ENCODE data around the gene FAM53B.
A peak's percentile ranks its signal among the peaks of the same experiment; 100 is the strongest.

Gene FAM53B

DNA sequence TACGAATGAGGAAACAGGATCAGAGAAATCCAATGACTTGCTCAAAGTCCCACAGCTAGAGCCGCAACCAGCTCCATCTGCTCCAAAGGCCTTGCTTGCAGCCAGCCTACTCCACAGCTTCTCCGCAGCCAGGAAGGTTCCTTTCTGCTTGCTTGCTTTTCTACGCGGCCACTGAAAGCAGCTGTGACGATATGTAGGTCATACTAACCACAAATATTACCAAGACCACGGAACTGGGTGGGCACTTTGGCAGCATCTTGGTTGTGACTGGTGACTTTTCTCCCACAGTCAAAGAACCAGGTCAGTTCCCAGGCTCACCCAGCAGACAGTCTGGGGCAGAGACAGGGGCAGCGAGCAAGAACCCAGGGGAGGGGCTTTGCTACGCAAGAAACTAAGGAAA is 86.4 kb downstream of the FAM53B start:
- DNase-seq: no peak

DNA sequence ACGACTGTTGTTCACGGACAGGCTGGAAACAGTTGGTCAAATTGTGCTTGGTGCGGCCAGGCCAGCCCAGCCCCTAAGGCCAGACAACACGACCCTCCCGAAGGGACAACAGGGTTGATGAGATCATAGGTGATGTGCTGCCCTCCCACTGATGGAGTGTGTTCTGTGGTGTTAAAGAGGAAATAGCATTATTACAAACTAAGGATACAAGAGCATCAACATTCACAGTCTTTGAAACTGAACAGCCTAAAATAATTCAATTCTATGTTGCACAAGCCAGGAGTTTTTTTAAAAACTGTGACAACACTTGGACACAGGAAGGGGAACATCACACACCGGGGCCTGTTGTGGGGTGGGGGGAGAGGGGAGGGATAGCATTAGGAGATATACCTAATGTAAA is 87.6 kb downstream of the FAM53B start:
- DNase-seq: no peak

DNA sequence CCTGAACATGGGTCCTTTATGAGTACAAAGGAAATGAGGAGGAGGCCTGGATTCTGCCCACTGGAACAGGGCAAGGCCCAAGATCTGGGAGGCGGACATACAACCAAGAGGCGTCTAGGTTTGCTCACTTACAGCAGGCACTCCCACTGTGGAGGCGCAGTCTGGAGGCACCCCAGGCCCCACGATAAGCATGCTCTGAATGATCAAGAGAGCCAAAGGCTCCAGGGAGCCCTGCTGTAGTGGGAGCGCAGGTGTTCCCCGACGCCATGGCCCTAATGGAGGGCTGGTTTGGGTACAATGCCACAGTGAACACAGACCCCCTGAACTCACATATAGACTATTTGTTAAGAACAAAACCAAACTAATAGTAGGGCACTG is 88.1 kb downstream of the FAM53B start:
- DNase-seq: no peak

DNA sequence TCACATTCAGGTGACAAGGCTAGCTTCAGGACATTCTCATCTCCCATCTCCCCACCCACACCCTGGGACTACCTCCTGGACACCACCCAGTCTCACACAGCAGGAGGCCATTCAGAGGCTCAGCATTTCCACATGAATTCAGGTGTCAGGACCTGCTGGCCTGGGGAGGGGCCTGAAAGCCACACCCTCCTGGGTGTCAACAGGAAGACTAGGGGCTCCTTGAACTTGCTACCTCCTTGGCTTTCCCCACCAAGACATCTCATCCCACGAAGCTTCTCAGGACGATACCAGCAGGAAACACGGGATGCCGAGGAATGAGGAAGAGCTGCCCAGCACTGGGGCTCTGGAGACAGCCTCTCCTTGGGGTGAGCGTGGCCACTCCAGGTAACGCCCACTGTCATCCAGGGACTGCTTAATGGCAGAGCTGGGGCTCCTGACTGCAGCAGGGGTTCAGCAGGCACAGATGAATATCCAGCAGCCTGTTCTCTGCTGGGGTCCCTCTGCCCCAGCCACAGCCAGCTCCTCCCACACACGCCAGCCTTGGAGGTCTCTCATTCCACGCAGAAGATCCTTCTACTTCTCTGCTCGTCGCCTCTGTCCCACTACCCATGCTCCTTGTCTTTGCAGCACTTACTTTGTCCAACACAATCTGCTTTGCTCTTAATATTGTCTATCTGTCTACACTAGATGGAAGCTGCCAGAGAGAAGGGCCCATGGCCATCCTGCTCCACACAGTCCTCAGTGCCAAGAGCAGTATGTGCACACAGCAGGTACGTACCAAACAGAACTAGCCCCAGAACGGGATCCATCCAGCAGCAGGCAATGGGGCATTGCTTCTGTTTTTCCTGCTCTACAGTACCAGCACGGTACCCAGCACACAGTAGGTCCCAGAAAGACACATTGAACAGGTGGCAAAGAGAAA is 88.7 kb downstream of the FAM53B start:
- DNase-seq: no peak

DNA sequence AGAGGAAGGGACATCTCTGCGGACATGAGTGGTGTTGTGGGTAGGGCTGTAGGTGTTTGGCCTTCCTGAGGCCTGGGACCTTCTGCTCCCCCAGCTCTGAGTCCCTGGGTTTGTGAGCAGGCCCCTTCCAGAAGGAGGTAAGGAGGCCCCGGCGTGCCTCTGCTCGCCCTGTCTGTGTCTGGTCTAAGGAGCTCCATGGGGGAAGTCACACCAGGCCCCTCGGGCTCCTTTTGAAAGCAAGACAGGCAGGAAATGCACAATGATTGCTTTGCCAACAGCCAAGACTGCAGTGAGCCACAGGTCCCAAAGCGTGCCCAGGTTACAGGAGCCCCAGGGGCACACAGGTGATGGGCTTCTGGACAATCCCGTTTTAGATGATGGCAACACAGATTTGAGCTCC is 89.5 kb downstream of the FAM53B start:
- no peak for DNase-seq

DNA sequence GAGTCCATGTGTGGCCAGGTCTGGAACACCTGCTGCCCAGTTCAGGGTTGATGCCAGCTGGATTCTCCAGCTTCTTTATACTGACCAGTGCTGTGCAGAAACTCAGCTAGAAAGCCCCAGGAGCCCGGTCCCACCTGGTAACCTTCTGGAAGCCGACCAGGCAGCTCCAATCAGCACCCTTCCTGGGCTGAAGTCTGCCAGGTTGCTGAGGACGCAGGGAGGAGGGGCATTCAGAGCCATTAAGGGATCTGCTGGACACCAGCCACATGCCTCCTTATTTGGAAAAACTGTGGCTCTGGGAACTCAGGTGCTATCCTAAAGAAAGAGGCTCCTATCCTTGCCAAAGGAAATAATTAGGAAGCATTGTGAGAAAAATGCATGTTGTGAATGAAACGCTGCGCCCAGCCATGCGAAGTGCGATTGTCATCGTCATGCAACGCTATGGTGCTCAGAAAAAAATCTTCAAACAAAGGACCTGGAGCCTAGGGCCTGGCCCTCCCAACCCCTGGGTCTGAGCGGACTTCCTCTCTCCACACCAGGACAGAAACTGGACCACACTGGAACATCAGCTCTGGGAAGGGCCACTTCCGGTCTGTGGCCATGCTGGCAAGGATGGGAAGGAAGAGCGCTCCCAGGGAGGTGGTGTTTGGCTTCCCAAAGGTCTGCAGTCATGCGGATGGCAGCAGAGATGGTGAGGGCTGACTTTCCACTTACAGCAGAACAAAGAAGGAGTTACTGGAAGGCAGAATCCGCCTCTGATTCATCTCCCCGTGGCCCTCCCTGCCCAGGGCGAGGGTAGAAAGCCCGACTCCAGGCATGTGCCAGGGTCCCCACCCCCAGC is 90.1 kb downstream of the FAM53B start:
- no peak for DNase-seq

DNA sequence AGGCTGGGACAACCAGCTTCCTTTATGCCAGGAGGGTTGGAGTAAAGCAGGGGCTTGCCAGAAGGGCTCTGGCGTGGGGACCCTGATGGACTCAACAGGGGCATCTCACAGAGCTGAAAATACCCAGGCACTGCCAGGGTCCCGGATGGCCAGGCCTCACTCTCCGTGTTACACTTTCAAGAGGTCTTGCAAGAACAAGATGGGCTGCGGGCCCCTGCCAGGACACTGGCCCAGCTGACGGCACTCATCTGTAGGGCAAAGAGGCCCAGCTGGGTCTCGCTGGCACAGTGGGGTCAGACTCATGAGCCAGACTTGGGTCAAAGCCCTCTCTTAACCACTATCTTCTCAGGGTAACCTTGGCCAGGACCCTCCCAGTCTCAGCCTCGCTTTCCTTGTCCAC is 90.9 kb downstream of the FAM53B start:
- no peak for DNase-seq

DNA sequence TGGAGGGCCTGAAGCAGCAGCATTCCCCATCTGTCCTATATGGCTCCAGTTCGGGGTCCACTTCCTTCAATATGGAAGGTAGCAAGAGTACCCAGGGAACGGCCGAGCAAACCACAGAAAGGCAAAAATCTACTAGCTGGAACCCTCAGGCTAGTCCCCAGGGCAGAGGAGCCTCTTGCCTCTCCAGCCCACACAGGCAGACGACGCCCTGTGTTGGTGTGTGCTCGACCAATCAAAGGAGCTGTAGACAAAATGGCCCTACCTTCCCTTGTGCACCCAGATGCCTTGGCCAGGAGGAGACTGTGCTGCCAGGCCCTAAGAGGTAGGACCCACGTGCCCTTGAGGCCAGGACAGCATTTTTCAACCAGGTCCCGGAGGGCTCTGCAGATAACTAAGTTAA is 91.5 kb downstream of the FAM53B start:
- DNase-seq: no peak

DNA sequence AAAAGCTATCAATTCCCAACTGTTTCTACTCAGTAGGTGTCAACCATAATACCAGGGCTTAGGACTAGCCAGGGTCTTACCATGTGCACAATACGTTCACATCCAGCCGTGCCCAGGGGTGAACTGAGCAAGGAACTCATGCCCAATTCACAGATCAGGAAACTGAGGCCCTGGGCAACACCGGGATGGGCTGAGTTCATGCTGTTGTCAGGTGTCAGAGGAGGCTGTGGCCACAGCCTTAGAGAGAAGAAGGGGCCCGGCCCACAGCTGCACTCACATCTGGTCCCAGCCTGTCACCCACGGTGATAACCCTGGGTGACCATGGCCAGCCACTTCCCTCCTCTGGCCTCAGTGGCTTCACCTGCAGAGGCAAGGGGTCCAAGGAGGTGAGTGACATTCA is 92.0 kb downstream of the FAM53B start:
- DNase-seq: no peak

DNA sequence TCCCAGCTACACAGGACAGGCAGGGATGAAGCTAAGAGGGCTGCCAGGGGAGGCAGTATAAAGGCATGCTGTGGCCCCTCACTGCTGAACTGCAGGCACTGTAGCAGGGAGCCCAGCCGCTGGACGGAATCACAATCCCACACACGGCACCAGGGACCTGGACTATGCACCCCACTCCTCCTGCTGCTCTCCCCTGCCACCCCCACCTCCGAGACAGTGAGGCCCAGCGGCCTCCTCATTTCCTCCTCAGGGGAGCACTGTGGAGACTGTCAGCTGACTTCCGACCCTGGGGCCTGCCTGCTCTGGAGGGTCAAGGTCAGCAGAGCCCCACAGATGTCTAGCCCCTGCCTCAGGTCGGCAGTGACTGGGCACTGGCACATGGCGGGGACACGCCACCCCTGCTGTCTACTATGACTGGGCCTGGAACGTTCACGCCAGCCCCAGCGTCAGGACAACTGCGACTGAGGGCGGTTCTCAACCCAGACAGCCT is 92.7 kb downstream of the FAM53B start:
- DNase-seq: no peak

DNA sequence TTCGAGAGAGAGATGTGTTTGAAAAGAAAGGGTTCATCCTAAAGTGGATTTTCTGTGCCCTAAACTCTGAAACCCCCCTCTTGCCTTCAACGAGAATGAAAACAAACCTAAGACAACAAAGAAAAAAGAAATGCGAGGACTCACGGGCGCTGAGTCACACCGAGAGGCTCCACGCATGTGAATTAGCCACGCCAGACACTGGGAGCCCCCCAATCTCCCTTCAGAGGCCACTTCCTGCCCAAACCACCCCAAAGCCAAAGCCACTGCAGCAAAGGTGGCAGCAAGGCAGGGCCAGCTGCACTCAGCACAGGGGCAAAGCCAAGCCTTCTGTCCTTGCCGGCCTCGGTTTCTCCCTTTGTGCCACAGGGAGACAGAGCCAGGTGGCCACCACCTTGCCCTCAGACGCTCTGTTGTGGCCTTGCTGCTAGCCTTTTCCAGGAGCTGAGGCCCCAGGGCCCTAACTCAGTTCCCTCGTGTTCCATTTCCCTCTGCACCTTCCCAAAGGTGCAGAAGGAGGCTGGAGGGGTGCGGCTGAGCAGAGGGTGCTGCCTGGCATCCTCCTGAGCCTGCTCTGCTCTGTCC is 93.3 kb downstream of the FAM53B start:
- no peak for DNase-seq

DNA sequence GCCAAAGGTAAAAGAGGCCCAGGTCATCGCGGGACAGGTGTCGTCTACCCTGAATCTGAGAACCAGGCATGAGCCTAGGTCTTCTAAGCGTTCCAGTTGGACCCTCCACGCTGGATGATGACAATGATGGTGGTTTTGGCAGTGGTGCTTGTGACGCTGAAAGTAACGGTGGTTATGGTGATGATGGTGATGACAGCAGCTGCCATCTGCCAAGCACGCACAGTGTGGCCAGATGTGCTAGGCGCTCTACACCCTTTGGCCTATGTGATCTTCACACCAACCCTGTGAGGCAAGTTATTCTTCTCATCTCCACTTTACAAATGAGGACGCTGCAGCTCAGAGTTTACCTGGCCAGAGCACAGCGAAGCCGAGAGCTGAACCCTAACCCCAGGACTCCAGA is 93.9 kb downstream of the FAM53B start:
- DNase-seq: no peak

DNA sequence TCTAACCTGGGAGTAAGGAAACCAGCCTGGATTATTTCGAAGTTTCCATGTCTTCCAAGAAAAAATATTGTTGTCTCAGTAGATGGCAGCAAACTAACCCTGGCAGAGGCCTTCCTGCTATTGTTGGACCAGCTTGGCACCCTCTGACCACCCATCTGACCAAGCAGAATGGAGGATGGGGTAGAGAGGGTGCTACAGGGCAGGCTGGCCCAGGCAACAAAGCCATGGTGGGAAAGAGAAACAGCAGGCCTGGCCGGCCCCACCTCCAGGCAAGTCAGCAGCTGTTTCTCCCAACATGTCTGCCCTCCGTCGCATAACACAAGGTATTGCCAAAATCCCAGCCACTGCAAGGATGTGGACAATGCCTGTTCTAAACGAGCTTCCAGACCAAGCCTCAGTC is 95.0 kb downstream of the FAM53B start:
- DNase-seq: no peak

DNA sequence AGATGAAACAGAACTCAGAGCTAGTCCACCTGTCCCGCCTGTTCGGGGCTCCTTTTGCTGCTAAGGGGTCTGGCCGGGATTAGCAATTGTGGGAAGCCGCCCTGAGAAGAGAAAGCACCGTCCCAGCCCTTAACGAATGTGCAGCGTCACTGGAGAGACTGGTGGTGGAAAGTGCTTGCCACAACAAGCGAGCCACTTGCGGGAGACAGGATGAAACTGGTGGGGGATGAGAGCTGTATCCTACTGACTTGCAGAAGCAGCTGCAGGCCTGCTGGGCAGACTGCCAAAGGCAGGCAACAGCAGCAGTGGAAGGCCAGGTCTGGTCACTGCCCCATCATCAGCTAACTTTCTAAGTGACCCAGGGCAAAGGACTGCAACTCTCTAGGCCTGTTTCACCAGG is 95.4 kb downstream of the FAM53B start:
- peak; percentile 19 for DNase-seq

DNA sequence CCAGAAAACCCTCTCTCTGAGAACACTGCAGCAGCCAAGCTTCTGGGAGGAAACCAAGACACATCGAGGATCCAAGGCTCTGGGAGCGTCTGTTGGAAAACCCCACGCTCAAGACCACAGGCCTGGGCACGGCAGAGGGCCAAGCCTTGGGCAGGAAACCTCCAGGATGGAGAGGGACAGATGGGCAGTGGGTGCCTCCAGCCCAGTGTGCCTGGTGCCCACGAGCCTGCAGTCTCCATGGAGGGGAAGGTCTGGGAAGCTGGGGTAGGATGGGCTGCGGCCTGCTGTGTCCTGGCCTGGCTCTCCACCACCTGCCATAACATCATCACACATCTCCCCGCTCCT is 96.1 kb downstream of the FAM53B start:
- DNase-seq: no peak

DNA sequence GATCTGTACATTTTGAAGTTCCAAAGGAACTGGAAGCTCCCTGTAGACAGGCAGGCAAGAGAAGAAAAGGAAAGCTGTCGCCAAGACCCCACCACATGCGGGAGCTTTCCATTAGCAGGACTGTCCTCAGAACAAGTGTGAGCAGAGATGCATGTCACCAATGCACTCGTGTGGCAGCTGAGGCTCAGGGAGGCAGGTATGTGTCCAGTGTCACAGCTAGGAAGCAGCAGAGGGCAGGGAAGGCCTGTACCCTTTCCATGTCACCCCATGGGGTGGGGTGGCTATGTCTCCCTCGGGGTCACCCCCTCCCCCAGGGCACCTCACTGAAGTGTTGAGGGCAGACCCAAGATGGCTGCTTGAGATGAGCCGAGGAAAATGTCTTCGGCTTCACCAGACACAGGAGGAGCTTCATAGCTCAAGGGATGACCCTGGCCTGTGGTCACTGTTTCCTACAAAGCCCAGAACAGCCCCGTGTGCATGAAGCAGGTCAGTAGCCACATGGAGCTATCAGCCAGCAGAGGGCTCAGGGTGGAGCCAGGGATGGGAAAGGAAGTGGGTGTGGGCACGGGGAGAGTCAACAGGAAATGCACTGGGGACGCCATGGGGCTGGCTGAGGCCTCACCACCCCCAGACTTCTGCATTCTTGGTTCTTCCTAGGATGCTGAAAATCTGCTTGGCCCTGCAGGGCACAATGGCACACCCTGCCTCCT is 96.6 kb downstream of the FAM53B start:
- no peak for DNase-seq

DNA sequence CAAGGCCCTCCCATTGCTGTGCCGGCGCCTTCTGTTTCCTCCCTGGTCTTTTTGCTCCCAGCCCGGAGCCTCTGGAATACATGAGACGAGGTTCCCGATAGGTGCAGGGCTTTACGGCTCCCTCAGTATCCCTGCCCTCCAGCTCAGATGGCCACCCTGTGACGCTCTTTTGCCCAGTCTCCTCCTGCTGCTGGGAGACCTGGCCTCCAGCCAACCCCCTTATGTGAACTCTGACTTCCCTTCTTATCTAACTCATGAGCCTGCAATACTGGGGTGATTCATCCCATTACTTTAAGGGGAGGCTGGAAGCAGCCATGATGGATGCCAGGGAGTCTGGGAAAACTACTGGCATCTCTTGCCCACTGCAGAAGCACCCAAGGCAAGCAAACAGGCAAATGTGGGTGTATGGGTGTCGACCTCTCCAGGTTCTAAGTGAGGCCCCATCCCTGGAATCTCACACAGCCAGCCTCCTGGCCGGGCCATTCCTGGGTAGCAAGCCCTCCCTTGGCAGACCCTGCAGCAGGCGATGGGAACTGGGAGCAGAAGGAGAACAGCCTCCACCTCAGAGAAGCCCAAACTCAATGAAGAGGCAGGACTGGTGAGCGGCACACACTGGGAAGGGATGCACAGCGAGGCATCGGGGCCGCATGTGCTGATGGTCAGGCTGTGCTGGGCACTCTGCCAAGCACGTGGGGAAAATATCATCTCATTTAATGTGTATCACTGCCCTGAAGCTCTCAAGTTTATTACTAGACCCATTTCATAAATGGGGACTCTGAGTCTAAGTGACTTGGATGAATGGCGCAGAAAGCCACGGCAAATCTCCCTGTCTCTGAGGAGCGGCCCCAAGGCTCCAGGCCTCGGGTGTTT is 97.5 kb downstream of the FAM53B start:
- peak; percentile 3 for DNase-seq

DNA sequence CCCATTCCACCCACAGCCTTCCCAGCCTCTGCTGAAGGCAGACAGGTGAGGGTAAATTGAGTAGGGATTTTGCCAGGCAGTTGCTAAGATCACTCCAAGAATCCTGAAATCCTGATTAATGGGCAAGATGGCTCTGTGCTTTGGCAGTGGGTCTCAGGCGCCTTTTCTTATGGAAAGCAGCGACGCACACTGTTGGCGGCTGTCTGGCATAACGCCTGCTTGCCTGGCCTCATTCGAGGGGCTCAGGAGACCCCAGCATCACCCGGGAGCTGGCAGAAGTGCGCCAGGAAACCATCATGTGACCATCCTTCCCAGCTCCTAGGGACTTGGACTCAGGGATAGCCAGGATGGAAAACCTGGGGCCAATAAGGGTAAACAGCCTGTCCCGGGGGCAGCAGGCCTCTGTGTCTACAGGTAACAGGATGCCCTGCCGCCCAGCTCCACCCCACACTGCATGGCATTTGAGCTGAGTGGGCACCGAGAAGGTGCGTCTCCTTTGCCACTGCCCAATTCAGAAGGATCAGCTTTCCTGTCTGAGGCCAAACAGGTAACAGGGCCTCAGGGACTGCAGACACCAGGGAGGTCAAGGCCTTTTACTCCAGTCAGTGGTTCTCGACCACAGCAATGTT is 98.6 kb downstream of the FAM53B start:
- no peak for DNase-seq

DNA sequence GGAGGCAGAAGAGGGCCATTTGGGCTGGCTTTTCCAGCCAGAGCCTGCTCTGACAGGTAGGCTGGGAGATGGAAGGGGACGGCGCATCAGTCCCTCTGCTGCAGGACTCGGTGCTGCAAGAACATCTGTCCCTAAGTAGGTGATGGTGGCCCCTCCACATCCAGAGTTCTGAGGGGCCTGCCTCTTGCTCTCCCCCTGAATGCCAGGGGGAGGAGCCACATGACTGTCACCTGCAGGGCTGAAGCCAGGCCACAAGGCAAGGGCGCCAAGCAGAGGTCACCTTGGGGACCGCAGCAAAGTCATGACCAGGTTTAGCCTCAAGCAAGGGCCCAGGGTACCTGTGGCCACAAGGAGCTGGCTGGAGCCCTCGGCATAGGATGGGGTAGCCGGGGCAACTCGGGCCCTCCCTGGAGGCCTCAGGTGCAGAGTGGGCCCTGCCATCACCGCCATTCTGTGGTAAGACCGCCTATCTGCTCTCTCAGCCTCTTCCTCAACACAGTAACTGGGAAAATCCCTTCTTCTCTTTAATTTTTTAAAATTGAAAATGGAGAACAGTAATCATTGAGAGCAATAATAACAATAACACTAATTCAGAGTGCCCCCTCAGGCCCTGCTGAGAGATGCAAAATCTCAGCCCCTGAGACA is 99.3 kb downstream of the FAM53B start:
- DNase-seq: no peak

DNA sequence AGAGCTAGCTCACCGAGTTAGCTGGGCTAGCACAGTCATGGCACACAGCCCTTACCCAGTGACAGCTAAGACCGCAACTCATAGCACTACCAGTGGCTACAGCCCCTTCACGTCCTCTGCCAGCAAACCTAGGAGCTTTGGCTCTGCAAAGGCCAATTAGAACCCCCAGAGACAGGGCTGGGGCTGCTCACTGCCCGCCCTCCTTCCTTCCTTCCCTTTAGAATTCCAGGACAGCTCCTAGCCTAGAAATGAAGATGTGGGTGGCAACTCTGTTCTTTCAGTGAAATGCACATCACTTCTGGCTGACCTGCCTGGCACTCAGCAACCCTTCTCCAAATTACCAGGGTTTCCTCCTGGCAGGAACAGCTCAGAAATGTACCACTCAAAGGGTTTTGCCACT is 99.9 kb downstream of the FAM53B start:
- DNase-seq: no peak

All from DMS 273 treated with DMSO at 0.1 percent for 48 hours (cell line).